Spleen (tissue), 7 donors: Measurements from ENCODE around the gene TMPRSS4.

Experiments
- POLR2AphosphoS5 ChIP-seq, 3 donors: sonication (generic); formaldehyde crosslinking; IDR thresholded peaks; one replicate each; pipeline ENCODE4 v1.5.1; 2017; ENCODE audit warnings: antibody characterized with exemption in 3 of 3
- TF ChIP-seq, protein P1 (sequence below), 11 experiments: fragments of 200-600 bp in 7 of 11; fragments of 450-650 bp in 4 of 11; sonication (generic) in 4 of 11; IDR thresholded peaks in 8 of 11; conservative IDR thresholded peaks in 3 of 11; 1 replicate in 7 of 11; 2 replicates in 4 of 11; pipeline versions ENCODE4 v1.4.0 to v1.8.0; 2016 to 2021; ENCODE audit warnings: antibody characterized with exemption in 11 of 11, inconsistent platforms in 4 of 11, mild to moderate bottlenecking in 1 of 11
- donor health status: DM: no; HTN: no; CAD: no; lungs with moderate emphysema.
- donor health status: DM: no; HTN: no; CAD: no.
- donor health status: DM: no; HTN: no; CAD: no.

DNA sequence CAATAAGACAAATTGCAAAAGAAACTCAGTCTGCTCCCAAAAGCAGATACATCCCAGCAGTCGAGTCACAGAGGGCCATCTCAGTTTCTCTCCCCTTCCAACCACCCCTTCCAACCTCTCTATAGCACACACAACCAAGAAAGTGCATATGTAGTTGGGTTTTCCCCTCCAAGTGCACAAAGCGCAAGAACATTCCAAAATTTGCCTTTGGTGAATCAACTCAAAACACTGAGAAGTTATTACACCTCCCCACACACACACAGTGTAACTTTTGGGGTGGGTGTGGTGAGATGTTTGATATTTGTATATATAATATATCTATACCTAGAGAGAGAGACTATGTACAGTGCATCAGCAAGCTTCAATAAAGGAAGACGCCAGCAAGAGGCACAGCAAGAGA is 86.0 kb downstream of the TMPRSS4 start:
- no peak for TF ChIP-seq POLR2AphosphoS5 (IDR thresholded peaks at IDR 0.05)
- TF ChIP-seq, protein P1, sequence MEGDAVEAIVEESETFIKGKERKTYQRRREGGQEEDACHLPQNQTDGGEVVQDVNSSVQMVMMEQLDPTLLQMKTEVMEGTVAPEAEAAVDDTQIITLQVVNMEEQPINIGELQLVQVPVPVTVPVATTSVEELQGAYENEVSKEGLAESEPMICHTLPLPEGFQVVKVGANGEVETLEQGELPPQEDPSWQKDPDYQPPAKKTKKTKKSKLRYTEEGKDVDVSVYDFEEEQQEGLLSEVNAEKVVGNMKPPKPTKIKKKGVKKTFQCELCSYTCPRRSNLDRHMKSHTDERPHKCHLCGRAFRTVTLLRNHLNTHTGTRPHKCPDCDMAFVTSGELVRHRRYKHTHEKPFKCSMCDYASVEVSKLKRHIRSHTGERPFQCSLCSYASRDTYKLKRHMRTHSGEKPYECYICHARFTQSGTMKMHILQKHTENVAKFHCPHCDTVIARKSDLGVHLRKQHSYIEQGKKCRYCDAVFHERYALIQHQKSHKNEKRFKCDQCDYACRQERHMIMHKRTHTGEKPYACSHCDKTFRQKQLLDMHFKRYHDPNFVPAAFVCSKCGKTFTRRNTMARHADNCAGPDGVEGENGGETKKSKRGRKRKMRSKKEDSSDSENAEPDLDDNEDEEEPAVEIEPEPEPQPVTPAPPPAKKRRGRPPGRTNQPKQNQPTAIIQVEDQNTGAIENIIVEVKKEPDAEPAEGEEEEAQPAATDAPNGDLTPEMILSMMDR (IDR thresholded peaks at IDR 0.05 in 8 of 11, conservative IDR thresholded peaks at IDR 0.05 in 3 of 11) = no peak
